Naive B cell (primary cell): ENCODE results near the gene SERAC1. TPM values are rescaled to one million over a fixed set of nuclear protein-coding genes. Genes with fewer than 3 reads are reported as not detected.
A peak's percentile ranks its signal among the peaks of the same experiment; 100 is the strongest.

ENCODE experiments used
- ATAC-seq, 2 donors: fragments of 150-1000 bp; cut with Tn5 transposase; 2 replicates each; pipeline ENCODE4 v1.10.0; 2021; ENCODE audit warnings: low read depth in 2 of 2, mild to moderate bottlenecking in 2 of 2, moderate library complexity in 2 of 2
- DNase-seq: peaks from one replicate; pipeline ENCODE4 v3.0.0; 2022
- H3K27ac Mint-ChIP-seq, 6 donors: one replicate each; pipeline ENCODE4 v1.8.0; 2020 to 2022; ENCODE audit warnings: mild to moderate bottlenecking in 6 of 6, mixed read lengths in 6 of 6, moderate library complexity in 5 of 6, inconsistent platforms in 2 of 6
- H3K27me3 Mint-ChIP-seq, 3 donors: one replicate each; pipeline ENCODE4 v1.8.0; 2021 to 2022; ENCODE audit warnings: mixed read lengths in 3 of 3, mild to moderate bottlenecking in 1 of 3
- H3K36me3 Mint-ChIP-seq, 2 donors: one replicate each; pipeline ENCODE4 v1.8.0; 2020 to 2022; ENCODE audit warnings: mixed read lengths in 2 of 2, inconsistent platforms in 1 of 2, mild to moderate bottlenecking in 1 of 2
- H3K4me1 Mint-ChIP-seq, 3 donors: one replicate each; pipeline ENCODE4 v1.8.0; 2020 to 2022; ENCODE audit warnings: mixed read lengths in 3 of 3, inconsistent platforms in 1 of 3, mild to moderate bottlenecking in 1 of 3, moderate library complexity in 1 of 3
- H3K4me3 Mint-ChIP-seq, 8 donors: one replicate each; pipeline ENCODE4 v1.8.0; 2020 to 2022; ENCODE audit warnings: mild to moderate bottlenecking in 8 of 8, mixed read lengths in 8 of 8, moderate library complexity in 8 of 8, inconsistent platforms in 2 of 8
- H3K9me3 Mint-ChIP-seq, 7 donors: one replicate each; pipeline ENCODE4 v1.8.0; 2020 to 2022; ENCODE audit warnings: mixed read lengths in 7 of 7, mild to moderate bottlenecking in 5 of 7, inconsistent platforms in 2 of 7, moderate library complexity in 1 of 7
- polyA plus RNA-seq, 6 donors: library from polyadenylated mRNA; unstranded; fragments of 300-500 nt; fragmentation: Illumina TruSeq; gene quantifications; one replicate each; pipeline ENCODE4 v1.2.3, GENCODE V29; 2021; ENCODE audit warnings: low read depth in 6 of 6

The SERAC1 gene
- polyA plus RNA-seq, 6 donors from 2014 or later = 0.99 to 2.3 (median 2.2) TPM; not detected in 1

DNA sequence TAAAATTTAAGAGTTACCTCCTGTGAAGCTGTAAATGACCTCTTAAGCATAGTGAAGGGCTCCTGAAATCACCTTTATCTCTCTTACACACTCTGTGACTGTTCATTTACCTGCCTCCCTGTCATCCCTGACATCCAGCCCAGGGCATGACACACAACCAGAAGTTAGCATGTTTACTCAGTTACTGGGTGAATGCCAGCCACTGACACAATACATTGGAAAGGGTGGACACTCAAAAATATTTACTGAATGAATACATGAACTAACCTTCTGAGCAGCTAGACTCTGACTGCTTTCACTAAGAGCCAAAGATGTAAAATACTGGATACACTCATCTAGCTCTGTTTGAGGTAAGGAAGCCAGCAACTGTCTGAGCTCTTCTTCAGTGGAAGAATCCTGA, 25.3 kb downstream of the SERAC1 start:
- Mint-ChIP-seq H3K36me3 (peaks cover 12 to 28% of the 10 kb centered on the region in 2 donors), H3K27ac (no peak overlapping the region), H3K9me3 (peaks cover 0 to 2% (median 0%) of the 10 kb centered on the region in 7 donors), H3K4me1 (peaks cover 0 to 2% (median 0%) of the 10 kb centered on the region in 3 donors), H3K27me3 (no peaks in the 10 kb centered on the region), H3K4me3 (no peak overlapping the region)
- ATAC-seq (no peak), DNase-seq (no peak)

DNA sequence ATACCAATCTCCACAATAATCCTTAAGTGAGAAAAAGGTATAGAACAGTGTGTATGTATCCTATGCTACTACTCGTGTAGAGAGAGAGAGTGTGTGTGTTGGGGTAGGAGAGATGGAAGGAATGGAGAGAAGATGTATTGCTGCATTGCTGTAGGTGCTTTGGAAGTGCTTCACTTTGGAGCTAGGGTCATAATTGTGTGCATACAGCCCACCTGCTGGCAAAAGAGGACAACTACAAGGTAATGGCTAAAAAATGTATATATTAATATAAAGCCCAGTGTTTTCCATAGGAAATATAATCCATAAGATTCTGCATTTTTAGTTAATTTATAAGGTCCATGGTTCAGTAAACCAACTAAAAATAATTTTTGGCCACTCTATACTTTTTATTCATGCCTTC, 36.1 kb downstream of the SERAC1 start:
- no peaks in the 10 kb centered on the region for H3K4me1 Mint-ChIP-seq
- no peaks in the 10 kb centered on the region for H3K9me3 Mint-ChIP-seq
- H3K27me3 Mint-ChIP-seq = no peaks in the 10 kb centered on the region
- ATAC-seq (no peak), DNase-seq (no peak)
- no peaks in the 10 kb centered on the region for H3K36me3 Mint-ChIP-seq
- no peak overlapping the region for H3K4me3 Mint-ChIP-seq
- no peak overlapping the region for H3K27ac Mint-ChIP-seq

DNA sequence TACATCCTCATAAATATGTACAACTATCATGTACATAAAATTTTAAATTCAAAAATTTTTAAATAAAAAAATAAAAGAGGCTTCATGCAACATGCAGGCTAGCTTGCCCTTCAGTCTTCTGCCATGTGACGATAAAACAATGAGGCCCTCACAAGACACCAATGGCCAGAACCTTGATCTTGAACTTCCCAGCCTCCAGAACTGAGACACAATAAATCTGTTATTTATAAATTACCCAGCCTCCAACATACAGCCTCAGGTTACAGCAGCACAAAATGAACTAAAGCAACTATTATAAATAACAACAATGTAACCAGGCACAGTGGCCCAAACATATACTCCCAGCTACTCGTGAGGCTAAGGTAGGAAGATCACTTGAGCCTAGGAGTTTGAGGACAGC, 42.8 kb downstream of the SERAC1 start:
- H3K4me3 Mint-ChIP-seq = no peak overlapping the region
- ATAC-seq (no peak), DNase-seq (no peak)
- no peak overlapping the region for H3K27ac Mint-ChIP-seq
- no peaks in the 10 kb centered on the region for H3K4me1 Mint-ChIP-seq
- H3K27me3 Mint-ChIP-seq = no peaks in the 10 kb centered on the region
- peaks cover 7 to 9% of the 10 kb centered on the region in 2 donors for H3K36me3 Mint-ChIP-seq
- no peaks in the 10 kb centered on the region for H3K9me3 Mint-ChIP-seq

DNA sequence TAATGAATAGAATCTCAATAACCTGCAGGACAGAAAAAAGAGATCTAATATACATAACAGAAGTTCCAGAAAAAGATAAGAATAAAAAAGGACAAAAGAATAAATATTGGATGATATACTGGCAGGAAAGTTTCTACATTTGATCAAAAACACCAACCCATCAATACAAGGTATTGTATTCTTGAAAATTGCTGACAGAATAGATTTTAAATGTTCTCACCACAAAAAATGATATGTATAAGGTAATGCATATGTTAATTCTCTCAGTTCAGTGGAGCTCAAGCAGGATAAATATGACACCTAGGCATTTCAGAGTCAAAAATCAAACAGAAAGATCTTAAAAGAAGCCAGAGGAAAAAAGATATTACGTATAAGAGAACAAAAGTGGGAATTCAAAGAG, 43.8 kb downstream of the SERAC1 start:
- H3K4me1 Mint-ChIP-seq = no peaks in the 10 kb centered on the region
- H3K9me3 Mint-ChIP-seq = no peaks in the 10 kb centered on the region
- H3K27me3 Mint-ChIP-seq = no peaks in the 10 kb centered on the region
- H3K27ac Mint-ChIP-seq = no peak overlapping the region
- no peak for DNase-seq
- peaks cover 7 to 9% of the 10 kb centered on the region in 2 donors for H3K36me3 Mint-ChIP-seq
- ATAC-seq = no peak
- H3K4me3 Mint-ChIP-seq = no peak overlapping the region

DNA sequence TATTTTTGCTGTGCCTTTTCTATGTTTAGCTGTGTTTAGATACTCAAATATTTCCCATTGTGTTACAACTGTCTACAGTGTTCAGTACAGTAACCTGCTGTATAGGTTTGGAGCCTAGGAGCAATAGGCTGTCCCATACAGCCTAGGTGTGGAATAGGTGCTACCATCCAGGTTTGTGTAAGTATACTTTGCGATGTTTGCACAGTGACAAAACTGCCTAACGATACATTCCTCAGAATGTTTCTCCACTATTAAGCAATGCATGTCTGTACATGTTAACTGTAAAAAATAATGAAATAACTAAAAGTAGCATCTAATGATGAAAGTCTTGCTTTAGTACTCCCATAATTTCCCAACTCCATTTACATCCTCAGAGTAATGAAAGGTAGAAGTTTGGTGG, 46.0 kb downstream of the SERAC1 start:
- no peaks in the 10 kb centered on the region for H3K4me1 Mint-ChIP-seq
- no peaks in the 10 kb centered on the region for H3K27me3 Mint-ChIP-seq
- no peak for ATAC-seq
- DNase-seq = no peak
- H3K4me3 Mint-ChIP-seq = no peak overlapping the region
- no peaks in the 10 kb centered on the region for H3K9me3 Mint-ChIP-seq
- peaks cover 9 to 12% of the 10 kb centered on the region in 2 donors for H3K36me3 Mint-ChIP-seq
- H3K27ac Mint-ChIP-seq = no peak overlapping the region

DNA sequence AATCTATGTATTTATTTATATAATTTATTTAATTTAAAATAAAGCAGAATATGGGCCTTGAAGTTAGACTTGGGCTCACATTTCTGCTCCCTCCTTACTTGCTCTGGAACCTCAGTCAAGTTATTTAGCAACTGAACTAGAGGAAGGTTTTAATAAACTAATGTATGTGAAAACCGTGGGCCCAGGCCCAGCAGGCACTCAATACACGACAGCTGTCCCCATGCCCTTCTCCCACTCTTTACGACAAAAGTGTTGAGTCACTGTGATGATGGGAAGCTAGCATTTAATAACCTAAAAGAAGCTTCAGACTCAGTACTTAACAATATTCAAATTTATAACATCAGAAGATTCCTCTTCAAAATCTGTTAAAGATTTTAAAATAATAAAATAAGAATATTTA, 46.7 kb downstream of the SERAC1 start:
- H3K4me1 Mint-ChIP-seq = no peaks in the 10 kb centered on the region
- no peak overlapping the region for H3K27ac Mint-ChIP-seq
- H3K4me3 Mint-ChIP-seq = no peak overlapping the region
- H3K9me3 Mint-ChIP-seq = no peaks in the 10 kb centered on the region
- ATAC-seq (no peak), DNase-seq (no peak)
- H3K27me3 Mint-ChIP-seq = no peaks in the 10 kb centered on the region
- peaks cover 9 to 12% of the 10 kb centered on the region in 2 donors for H3K36me3 Mint-ChIP-seq

DNA sequence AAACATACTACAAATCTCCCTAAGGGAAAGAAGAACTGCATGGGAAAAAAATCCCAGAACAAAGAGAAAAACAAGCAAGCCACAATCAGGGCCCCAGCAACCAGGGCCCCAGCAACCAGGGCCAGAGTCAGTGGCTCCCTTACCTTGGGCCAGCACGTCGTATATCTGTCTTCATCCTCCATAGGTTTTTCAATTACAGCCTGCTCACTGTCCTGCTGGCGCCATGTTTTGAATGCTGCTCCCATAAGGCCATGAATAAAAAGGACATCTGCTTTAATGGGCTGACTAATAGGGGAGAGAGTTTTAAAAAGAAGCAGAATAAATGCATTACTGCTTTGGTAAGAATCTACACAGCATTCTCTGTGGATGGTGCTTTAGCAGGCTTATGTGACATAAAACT, 49.2 kb downstream of the SERAC1 start:
- H3K36me3 Mint-ChIP-seq = peaks cover 7 to 11% of the 10 kb centered on the region in 2 donors
- H3K4me3 Mint-ChIP-seq = no peak overlapping the region
- no peak for ATAC-seq
- no peaks in the 10 kb centered on the region for H3K9me3 Mint-ChIP-seq
- H3K4me1 Mint-ChIP-seq = no peaks in the 10 kb centered on the region
- H3K27me3 Mint-ChIP-seq = no peaks in the 10 kb centered on the region
- no peak overlapping the region for H3K27ac Mint-ChIP-seq
- DNase-seq = no peak

DNA sequence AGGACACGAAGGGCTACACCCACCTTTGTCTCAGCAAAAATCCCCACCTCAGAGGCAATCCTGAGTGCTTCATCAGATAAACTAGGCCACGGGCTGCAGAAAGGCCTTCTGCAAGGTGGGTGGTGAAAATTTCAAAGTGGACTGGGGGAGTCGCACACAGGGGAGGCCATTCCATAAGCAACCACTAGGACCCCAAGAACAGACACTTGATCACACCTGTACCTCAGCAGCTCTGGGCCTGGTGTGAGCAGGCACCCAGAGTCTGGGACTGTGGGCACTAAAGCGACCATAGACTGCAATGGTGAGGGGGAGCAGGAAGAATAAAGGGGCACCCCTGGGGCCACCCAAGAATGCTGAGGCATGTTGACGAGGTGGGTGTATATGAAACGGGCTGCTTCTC, 52.6 kb downstream of the SERAC1 start:
- peak overlapping the region in 1 of 6 donors; percentile 1 for H3K27ac Mint-ChIP-seq
- DNase-seq (no peak), ATAC-seq (no peak)
- no peaks in the 10 kb centered on the region for H3K9me3 Mint-ChIP-seq
- H3K4me1 Mint-ChIP-seq = no peaks in the 10 kb centered on the region
- no peaks in the 10 kb centered on the region for H3K27me3 Mint-ChIP-seq
- peaks cover 0 to 22% of the 10 kb centered on the region in 2 donors for H3K36me3 Mint-ChIP-seq
- H3K4me3 Mint-ChIP-seq = no peak overlapping the region

DNA sequence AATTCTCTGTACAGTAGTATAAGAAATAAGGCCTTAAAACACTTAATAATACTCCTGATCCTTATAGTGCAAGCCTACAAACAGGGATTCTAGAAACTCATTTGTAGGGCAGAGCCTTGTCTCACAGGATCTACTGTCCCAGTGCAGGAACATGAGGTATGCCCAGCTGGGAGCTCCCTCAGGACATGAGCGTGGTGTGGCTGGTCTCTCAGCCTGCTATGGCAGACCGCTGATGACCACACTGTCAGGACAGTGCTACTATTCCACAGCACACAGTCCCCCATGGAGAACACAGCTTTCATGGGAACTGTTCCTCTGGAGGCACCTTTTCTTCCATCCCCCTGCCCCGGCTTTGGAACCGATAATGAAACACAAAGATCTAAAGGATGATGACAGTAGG, 53.0 kb downstream of the SERAC1 start:
- Mint-ChIP-seq H3K27ac (no peak overlapping the region), H3K4me1 (no peaks in the 10 kb centered on the region), H3K27me3 (no peaks in the 10 kb centered on the region), H3K9me3 (no peaks in the 10 kb centered on the region), H3K36me3 (peaks cover 0 to 22% of the 10 kb centered on the region in 2 donors), H3K4me3 (no peak overlapping the region)
- ATAC-seq (no peak), DNase-seq (no peak)

DNA sequence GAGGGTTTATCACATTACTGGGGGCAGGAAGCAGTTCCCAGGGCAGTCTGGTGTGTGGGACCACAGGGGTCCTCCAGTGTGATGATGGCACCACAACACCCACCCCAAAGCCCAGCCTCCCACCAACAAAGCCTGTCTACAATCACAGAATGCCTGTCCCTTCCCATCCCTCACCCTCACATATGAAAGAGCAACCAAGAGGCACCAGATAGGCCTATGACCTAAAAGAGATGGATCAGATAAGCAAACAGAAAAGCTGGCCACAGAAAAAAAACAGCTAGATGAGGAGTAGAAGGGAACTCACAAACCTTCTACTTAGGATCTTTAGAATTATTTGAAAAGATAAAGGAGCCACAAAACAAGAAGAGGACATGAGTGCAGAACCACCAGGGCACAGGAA, 54.3 kb downstream of the SERAC1 start:
- no peak for ATAC-seq
- Mint-ChIP-seq H3K9me3 (no peaks in the 10 kb centered on the region), H3K36me3 (peaks cover 10 to 24% of the 10 kb centered on the region in 2 donors), H3K27ac (no peak overlapping the region), H3K4me1 (no peaks in the 10 kb centered on the region), H3K27me3 (no peaks in the 10 kb centered on the region), H3K4me3 (no peak overlapping the region)
- DNase-seq = no peak

DNA sequence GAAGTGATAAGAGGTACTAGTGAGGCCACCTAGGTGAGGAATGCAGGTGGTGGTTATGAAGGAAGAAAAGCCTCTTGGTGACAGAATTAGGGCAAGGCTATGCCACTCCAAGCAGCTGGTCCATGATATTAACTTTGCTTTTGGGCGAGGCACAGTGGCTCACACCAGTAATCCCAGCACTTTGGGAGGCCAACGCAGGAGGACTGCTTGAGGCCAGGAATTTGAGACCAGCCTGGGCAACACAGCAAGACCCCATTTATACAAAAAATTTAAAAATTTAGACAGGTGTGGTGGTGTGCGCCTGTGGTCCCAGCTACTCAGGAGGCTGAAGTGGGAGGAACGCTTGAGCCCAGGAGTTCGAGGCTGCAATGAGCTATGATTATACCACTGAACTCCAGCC, 56.1 kb downstream of the SERAC1 start:
- no peaks in the 10 kb centered on the region for H3K4me1 Mint-ChIP-seq

DNA sequence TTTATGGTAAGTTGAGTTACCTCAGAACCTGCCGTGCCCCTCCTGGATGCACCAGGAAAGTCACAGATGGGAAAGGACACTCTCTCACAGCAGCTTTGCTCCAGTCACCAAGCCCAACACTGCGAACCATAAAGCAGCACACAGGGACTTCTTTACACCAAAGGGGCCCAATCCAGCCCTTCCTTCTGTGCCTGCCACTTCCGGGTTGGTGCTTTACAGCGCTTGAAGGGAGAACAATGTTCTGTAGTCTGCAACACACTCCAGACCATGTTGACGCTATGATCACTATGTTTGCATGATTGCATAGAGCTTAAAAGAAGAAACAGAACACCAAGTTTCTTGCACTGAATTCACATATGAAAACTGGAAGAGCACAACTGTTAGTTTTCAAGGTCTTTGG, 57.1 kb downstream of the SERAC1 start:
- H3K36me3 Mint-ChIP-seq = peaks cover 10 to 26% of the 10 kb centered on the region in 2 donors
- H3K4me3 Mint-ChIP-seq = no peak overlapping the region
- no peak for ATAC-seq
- peak overlapping the region in 1 of 6 donors; percentile 78 for H3K27ac Mint-ChIP-seq
- DNase-seq = no peak
- no peaks in the 10 kb centered on the region for H3K4me1 Mint-ChIP-seq
- no peaks in the 10 kb centered on the region for H3K9me3 Mint-ChIP-seq
- no peaks in the 10 kb centered on the region for H3K27me3 Mint-ChIP-seq

More for the DNA sequence above, 56.1 kb downstream of the SERAC1 start:
- Mint-ChIP-seq H3K9me3 (no peaks in the 10 kb centered on the region), H3K4me3 (no peak overlapping the region), H3K36me3 (peaks cover 10 to 26% of the 10 kb centered on the region in 2 donors), H3K27ac (peak overlapping the region in 1 of 6 donors; percentile 30), H3K27me3 (no peaks in the 10 kb centered on the region)
- ATAC-seq (no peak), DNase-seq (no peak)

DNA sequence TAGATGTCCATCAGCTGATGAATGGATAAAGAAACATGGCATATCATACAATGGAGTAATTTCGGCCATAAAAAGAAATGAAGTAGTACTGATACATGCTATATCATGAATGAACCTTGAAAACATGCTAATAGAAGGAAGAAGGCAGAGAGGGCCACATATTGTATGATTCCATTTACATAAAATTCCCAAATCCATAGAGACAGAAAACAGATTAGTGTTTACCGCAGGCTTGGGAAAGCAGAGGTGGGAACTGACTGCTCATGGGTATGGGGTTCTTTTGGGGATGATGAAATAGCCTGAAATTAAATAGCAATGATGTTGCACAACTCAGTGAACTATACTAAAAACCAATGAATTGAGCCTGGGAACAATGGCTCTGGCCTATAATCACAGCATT, 58.3 kb downstream of the SERAC1 start:
- no peak for DNase-seq
- no peak for ATAC-seq
- H3K27ac Mint-ChIP-seq = no peak overlapping the region
- H3K36me3 Mint-ChIP-seq = peaks cover 10 to 26% of the 10 kb centered on the region in 2 donors
- H3K4me1 Mint-ChIP-seq = no peaks in the 10 kb centered on the region
- no peak overlapping the region for H3K4me3 Mint-ChIP-seq
- H3K27me3 Mint-ChIP-seq = no peaks in the 10 kb centered on the region
- H3K9me3 Mint-ChIP-seq = no peaks in the 10 kb centered on the region

DNA sequence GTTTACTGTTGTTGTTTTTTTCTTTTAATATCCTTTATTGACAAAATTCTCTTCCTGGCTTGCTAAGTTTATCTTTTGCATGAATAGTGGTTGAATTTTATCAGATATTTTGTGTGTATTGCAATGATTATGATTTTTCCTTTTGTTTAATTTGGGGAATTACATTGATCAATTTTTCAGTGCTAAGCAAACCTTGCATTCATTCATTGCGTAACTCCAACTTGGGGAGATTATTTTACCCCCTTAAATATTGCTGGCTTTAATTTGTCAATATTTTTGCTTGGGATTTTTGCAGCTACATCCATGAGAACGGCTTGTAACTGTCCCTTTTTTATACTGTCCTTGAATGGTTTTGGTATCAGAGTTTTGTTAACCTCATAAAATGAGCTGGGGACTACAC, 63.4 kb downstream of the SERAC1 start:
- Mint-ChIP-seq H3K9me3 (peaks cover 0 to 3% (median 0%) of the 10 kb centered on the region in 7 donors), H3K27me3 (no peaks in the 10 kb centered on the region), H3K4me1 (peaks cover 0 to 3% (median 0%) of the 10 kb centered on the region in 3 donors), H3K27ac (no peak overlapping the region), H3K36me3 (peaks cover 6% of the 10 kb centered on the region in 2 donors), H3K4me3 (no peak overlapping the region)
- no peak for ATAC-seq
- no peak for DNase-seq

DNA sequence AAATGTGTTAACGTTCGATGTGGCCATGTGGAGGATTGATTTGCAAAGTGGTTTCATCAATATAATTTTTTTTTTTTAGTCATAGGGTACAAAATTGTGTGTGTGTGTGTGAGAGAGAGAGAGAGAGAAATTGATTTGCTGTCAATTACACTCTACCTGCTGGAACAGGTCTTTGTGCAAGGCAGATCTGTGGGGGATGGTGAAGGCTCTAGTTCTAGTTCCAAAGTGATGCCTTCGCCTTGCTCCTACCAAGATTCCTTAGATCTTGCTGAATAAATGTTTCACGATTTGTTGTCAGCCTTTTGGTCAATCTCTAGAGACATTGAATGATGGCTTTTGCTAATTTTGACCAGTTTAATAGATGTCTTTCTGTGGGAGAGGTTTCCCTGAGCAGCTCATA, 64.8 kb downstream of the SERAC1 start:
- H3K4me1 Mint-ChIP-seq = peaks cover 0 to 3% (median 0%) of the 10 kb centered on the region in 3 donors
- H3K4me3 Mint-ChIP-seq = no peak overlapping the region
- no peaks in the 10 kb centered on the region for H3K27me3 Mint-ChIP-seq
- ATAC-seq (no peak), DNase-seq (no peak)
- peak overlapping the region in 1 of 6 donors; percentile 29 for H3K27ac Mint-ChIP-seq
- no peaks in the 10 kb centered on the region for H3K36me3 Mint-ChIP-seq
- H3K9me3 Mint-ChIP-seq = peaks cover 0 to 3% (median 0%) of the 10 kb centered on the region in 7 donors
